ELR (cell line): ENCODE measurements around the gene PTN.

Source experiments
- DNase-seq: peaks from one replicate; pipeline ENCODE4 v3.0.0-alpha.2; 2015; ENCODE audit warnings: low read depth

PTN gene, protein sequence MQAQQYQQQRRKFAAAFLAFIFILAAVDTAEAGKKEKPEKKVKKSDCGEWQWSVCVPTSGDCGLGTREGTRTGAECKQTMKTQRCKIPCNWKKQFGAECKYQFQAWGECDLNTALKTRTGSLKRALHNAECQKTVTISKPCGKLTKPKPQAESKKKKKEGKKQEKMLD

GRCh38 chr7:137343281-137343841 lies at the start of gene PTN:
Gene PTN, minus strand, starts transcription at chr7:137343733. Its CDS starts 88,760 bp downstream, at chr7:137254973.
- peak; percentile 51 for DNase-seq

GRCh38 chr7:137390076-137390475 lies 46.5 kb upstream of the PTN start:
- DNase-seq = no peak

DNA sequence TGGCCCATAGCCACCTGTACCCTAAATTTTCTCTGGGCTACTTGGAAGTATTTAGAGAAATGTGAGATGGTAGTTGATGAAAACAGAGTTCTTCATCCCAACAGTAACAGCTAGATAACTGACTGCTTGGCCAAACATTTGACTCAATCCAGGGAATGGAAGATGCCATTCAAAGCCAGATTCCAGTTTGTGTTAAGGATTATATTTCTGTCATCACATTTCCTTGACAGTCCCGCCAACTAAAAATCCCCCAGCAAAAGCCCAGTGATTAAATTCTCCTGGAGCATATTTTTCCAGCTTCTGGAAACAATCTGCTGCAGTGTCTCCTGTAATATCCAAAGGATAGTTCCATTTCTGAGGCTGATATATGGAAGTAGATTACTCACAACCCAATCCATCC lies 45.4 kb upstream of the PTN start:
- no peak for DNase-seq

DNA sequence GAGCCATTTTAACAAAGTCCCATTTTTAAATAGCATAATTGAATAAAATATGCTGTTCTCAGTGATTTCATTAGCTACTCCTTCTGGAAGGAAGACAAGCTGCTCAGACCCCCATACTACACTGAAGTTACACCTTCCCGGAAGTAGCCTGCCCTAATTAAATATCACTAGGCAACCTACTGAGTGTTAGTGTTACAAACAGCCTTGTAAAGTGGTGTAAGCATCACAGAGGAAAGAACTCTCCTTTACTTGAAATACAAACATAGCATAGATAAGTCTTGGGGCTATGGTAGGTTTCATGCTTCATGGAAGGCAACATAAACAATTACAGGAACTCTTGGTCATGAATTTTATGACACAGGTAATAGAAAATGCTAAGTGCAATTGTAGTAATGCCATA lies 43.4 kb upstream of the PTN start:
- DNase-seq = no peak

GRCh38 chr7:137381045-137381444 lies 37.5 kb upstream of the PTN start:
- no peak for DNase-seq

- DNase-seq = no peak
Measured at GRCh38 chr7:137373507-137373906, 30.0 kb upstream of the PTN start.

- DNase-seq = no peak
Measured at GRCh38 chr7:137371616-137372015, 28.1 kb upstream of the PTN start.

- no peak for DNase-seq
Measured at GRCh38 chr7:137366995-137367394, 23.5 kb upstream of the PTN start.

GRCh38 chr7:137363683-137364082 lies 20.1 kb upstream of the PTN start:
- DNase-seq = no peak

GRCh38 chr7:137360087-137360679 lies 16.6 kb upstream of the PTN start:
- peak; percentile 10 for DNase-seq

DNA sequence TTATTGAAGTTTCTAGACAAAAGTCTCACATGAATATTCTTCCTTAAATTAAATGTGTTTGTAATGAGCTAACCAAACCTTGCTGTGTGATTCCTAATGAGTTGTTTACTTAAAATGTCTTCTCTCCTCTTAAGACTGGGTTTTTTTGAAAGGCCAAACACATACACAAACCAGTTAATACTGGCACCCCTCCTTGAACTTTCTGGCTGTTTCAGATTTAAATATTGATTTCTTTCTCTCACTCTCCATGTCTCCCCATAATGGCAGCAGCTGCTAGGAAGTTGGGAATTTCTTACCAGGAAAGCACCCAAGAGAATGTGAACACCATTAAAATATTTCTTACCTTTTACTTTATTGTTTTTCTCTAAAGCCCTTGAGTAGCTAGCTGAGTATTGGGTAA lies 11.4 kb upstream of the PTN start:
- no peak for DNase-seq

DNA sequence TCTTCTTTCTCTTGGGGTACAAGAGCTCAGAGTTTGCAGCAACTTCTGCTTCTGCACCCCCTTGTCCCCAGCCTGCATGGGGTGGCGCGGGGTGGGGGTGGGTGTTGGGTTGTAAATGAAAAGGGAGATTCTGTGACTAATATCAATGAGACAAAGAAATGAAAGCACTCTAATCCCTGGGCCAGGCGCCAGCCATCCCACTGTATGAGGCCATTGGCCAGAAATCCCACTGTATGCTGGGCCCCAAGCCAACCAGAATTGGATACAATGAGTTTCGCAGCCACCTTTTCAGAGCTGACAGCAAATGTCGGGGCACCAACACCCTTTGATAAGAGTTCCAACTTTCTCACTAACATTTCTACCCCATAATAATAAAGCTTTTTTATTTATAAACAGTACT lies 10.9 kb upstream of the PTN start:
- DNase-seq = no peak

DNA sequence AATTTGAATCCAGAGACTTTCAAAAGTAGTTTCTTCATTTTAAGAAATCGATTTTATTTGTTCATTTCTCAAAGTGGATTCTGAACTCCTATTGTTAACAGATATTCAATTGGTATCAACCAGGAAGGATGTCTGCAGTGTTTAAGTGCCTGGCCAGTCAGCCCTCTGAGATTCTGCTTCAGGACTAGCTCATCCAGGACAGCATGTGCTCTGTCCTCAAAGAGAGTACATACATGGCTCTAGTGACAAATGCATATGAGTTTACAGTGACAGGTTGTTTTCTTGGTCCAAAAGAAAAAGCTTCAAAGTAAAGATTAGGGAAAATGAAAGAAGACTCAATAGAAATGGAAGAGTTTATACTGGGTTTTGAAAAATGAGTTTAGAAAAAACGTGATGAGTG lies 8.4 kb upstream of the PTN start:
- DNase-seq = no peak

DNA sequence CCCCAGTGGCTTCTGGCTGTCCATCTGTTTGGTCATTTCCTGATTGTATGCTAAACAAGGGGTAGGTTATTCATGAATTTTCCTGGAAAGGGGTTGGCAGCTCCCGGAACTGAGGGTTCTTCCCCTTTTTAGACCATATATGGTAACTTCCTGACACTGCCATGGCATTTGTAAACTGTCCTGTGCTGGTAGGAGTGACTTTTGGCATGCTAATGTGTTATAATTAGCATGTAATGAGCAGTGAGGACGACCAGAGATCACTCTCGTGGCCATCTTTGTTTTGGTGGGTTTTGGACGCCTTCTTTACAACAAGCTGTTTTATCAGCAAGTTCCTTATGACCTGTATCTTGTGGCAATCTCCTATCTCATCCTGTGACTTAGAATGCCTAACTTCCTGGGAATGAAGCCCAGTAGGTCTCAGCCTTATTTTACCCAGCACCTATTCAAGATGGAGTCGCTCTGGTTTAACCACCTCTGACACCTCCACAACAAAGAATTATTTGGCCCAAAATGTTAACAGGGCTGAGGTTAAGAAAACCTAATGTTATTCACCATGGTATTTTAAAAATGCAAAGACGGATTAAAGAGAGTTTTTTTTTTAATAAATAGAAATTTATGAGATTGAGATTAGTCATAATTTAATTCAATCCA lies 2.4 kb upstream of the PTN start:
- no peak for DNase-seq

DNA sequence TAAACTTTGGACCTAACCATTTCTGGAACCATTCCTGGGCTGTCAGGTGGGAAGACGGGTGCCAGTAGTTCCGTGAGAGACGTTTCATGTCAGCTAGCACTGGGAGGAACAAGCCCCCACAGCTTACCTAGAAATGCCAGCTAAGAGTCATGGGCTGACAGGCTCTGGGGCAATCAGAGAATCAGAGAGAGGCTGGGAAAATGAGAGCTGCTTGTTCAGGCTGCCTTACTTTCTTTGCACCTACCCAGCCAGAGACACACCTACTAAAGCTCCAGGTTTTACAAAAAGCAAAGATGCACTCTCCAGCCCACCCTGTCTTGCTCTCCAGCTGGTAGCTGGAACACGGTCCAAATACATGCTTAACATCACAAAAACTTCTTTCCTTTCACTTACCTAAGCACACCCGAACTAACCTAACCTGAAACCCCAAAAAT lies 688 bp downstream of the PTN start:
- DNase-seq = no peak

DNA sequence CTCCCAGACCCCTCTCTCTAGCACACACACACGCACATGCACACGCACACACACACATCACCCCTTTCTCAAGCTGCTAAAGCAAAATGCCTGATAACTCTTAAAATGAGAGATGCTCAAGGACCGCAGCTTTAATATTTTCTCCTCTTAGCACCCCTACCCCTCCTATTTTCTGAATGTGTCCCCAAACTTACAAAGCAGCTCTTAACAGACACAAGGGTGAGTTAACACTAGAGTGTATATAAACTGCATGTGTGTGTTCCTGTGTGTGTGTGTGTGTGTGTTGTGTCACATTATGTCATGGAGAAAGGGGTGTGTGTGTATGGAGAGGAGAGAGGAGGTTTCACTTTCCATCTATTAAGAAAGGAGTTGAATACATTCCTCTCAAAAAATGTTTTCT lies 1.3 kb downstream of the PTN start:
- DNase-seq = no peak

- DNase-seq = no peak
Measured at GRCh38 chr7:137337902-137338301, 5.6 kb downstream of the PTN start.

GRCh38 chr7:137335814-137336213 lies 7.7 kb downstream of the PTN start:
- DNase-seq = no peak

- no peak for DNase-seq
Measured at GRCh38 chr7:137331378-137331777, 12.2 kb downstream of the PTN start.

- no peak for DNase-seq
Measured at GRCh38 chr7:137329411-137329810, 14.1 kb downstream of the PTN start.

GRCh38 chr7:137328373-137329120 lies 15.0 kb downstream of the PTN start:
- DNase-seq = no peak

GRCh38 chr7:137325927-137326326 lies 17.6 kb downstream of the PTN start:
- no peak for DNase-seq
